ENCODE data around the gene MYH9.

MYH9 gene

DNA sequence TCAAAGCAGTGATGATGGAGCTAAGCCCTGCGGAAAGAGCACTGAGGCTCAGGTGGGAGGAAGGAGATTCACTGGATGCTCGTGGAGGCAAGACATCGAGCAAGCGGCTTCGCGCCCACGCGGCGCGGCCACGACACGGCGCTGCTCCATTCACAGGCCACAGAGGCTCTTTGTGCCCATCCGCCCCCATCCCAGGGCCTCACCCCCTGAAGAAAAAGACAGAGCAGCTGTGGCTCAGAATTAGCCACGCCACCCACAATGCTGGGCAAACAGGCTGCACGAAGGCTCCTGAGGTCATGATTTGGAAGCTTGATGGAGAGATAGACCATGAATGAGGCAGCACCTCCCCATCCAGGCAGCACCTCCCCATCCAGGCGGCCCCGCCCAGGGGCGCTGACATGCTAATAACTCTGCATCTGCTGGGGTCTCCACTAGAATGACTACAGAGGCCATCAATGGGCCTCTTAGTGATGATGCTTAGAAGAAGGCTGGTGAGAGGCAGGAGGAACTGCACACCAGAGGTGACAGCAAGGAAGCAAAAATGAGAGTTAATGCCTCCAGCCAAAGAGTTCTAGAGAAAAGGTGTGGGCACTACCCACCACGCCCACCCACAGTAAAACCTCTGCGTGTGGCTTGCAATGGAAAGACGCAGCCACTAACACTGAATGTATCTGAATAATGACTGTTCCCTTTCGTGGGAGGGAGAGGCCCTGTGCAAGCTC is 43.5 kb downstream of the MYH9 start:
- Histone ChIP-seq H3K27ac (ENCODE audit: low read depth, low read length, poor library complexity, severe bottlenecking) (no peak overlapping the region), H3K27me3 (ENCODE audit: insufficient read depth, low read length) (no peaks in the 10 kb centered on the region), H3K79me2 (ENCODE audit: insufficient read depth, low read length) (peaks cover 14% of the 10 kb centered on the region), H3F3A (ENCODE audit: insufficient read depth, low read length) (peaks cover 3% of the 10 kb centered on the region; the same call in 1 of the 2 replicates), H3K4me3 (ENCODE audit: low read depth, low read length, poor library complexity, severe bottlenecking) (no peak overlapping the region), H4K20me1 (ENCODE audit: insufficient read depth, low read length) (no peaks in the 10 kb centered on the region), H3K9me3 (ENCODE audit: low read length) (no peaks in the 10 kb centered on the region), H3K36me3 (ENCODE audit: insufficient read depth, low read length) (peaks cover 90% of the 10 kb centered on the region), H3K4me1 (ENCODE audit: insufficient read depth, low read length, severe bottlenecking) (peaks cover 12% of the 10 kb centered on the region), H2AFZ (ENCODE audit: low read length) (no peak overlapping the region), H3K9me2 (ENCODE audit: low read depth, low read length) (no peaks in the 10 kb centered on the region), H3K9ac (ENCODE audit: low read length) (no peak overlapping the region), H3K4me2 (ENCODE audit: low read length) (no peak overlapping the region)
- TF ChIP-seq, protein P1, sequence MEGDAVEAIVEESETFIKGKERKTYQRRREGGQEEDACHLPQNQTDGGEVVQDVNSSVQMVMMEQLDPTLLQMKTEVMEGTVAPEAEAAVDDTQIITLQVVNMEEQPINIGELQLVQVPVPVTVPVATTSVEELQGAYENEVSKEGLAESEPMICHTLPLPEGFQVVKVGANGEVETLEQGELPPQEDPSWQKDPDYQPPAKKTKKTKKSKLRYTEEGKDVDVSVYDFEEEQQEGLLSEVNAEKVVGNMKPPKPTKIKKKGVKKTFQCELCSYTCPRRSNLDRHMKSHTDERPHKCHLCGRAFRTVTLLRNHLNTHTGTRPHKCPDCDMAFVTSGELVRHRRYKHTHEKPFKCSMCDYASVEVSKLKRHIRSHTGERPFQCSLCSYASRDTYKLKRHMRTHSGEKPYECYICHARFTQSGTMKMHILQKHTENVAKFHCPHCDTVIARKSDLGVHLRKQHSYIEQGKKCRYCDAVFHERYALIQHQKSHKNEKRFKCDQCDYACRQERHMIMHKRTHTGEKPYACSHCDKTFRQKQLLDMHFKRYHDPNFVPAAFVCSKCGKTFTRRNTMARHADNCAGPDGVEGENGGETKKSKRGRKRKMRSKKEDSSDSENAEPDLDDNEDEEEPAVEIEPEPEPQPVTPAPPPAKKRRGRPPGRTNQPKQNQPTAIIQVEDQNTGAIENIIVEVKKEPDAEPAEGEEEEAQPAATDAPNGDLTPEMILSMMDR (IDR thresholded peaks at IDR 0.05; ENCODE audit: low read length): no peak
- no peak for TF ChIP-seq EZH2 (IDR thresholded peaks at IDR 0.05; ENCODE audit: borderline replicate concordance, low read length)

DNA sequence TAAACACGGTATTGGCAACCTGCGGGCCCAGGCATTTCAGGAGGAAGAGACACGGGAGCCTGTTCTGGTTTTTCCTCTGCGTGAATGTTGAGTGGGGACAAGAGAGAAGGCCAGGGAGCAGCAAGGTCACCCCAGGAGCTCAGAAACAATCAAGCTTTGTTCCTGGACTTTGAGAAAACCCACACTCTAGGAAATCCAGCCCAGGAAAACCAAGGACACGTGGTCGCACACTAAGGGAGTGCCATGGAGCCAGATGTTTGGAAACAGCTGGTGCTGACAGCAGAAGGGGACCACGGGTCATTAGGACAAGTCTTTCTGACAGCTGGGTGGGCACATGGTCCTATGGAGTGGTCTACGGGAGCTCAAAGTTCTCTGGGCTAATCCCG is 44.1 kb downstream of the MYH9 start:
- H3K9me3 ChIP-seq (ENCODE audit: low read length): no peaks in the 10 kb centered on the region
- H3K79me2 ChIP-seq (ENCODE audit: insufficient read depth, low read length): peaks cover 9% of the 10 kb centered on the region; the same call in 1 of the 2 replicates
- H3K4me1 ChIP-seq (ENCODE audit: insufficient read depth, low read length, severe bottlenecking): peaks cover 18% of the 10 kb centered on the region
- H3K27me3 ChIP-seq (ENCODE audit: insufficient read depth, low read length): no peaks in the 10 kb centered on the region
- no peak overlapping the region for H3K27ac ChIP-seq (ENCODE audit: low read depth, low read length, poor library complexity, severe bottlenecking)
- H3K4me2 ChIP-seq (ENCODE audit: low read length): no peak overlapping the region
- TF ChIP-seq EZH2 (IDR thresholded peaks at IDR 0.05; ENCODE audit: borderline replicate concordance, low read length): no peak
- TF ChIP-seq, protein P1 (IDR thresholded peaks at IDR 0.05; ENCODE audit: low read length): no peak
- H4K20me1 ChIP-seq (ENCODE audit: insufficient read depth, low read length): no peaks in the 10 kb centered on the region
- H3K9me2 ChIP-seq (ENCODE audit: low read depth, low read length): no peaks in the 10 kb centered on the region
- no peak overlapping the region for H2AFZ ChIP-seq (ENCODE audit: low read length)
- peaks cover 90% of the 10 kb centered on the region for H3K36me3 ChIP-seq (ENCODE audit: insufficient read depth, low read length)
- H3K9ac ChIP-seq (ENCODE audit: low read length): no peak overlapping the region
- H3K4me3 ChIP-seq (ENCODE audit: low read depth, low read length, poor library complexity, severe bottlenecking): no peak overlapping the region
- peaks cover 5% of the 10 kb centered on the region; the same call in 1 of the 2 replicates for H3F3A ChIP-seq (ENCODE audit: insufficient read depth, low read length)

GRCh38 chr22:36343070-36343719 is 44.6 kb downstream of the MYH9 start:
- Histone ChIP-seq H3K4me2 (ENCODE audit: low read length) (no peak overlapping the region), H2AFZ (ENCODE audit: low read length) (no peak overlapping the region), H3K79me2 (ENCODE audit: insufficient read depth, low read length) (peaks cover 9% of the 10 kb centered on the region; the same call in 1 of the 2 replicates), H3F3A (ENCODE audit: insufficient read depth, low read length) (peaks cover 5% of the 10 kb centered on the region; the same call in 1 of the 2 replicates), H3K9me2 (ENCODE audit: low read depth, low read length) (no peaks in the 10 kb centered on the region), H3K9ac (ENCODE audit: low read length) (no peak overlapping the region), H3K27me3 (ENCODE audit: insufficient read depth, low read length) (no peaks in the 10 kb centered on the region), H3K27ac (ENCODE audit: low read depth, low read length, poor library complexity, severe bottlenecking) (no peak overlapping the region), H3K36me3 (ENCODE audit: insufficient read depth, low read length) (peaks cover 91% of the 10 kb centered on the region), H3K4me1 (ENCODE audit: insufficient read depth, low read length, severe bottlenecking) (peaks cover 21% of the 10 kb centered on the region), H4K20me1 (ENCODE audit: insufficient read depth, low read length) (no peaks in the 10 kb centered on the region), H3K4me3 (ENCODE audit: low read depth, low read length, poor library complexity, severe bottlenecking) (no peak overlapping the region), H3K9me3 (ENCODE audit: low read length) (no peaks in the 10 kb centered on the region)
- no peak for TF ChIP-seq EZH2 (IDR thresholded peaks at IDR 0.05; ENCODE audit: borderline replicate concordance, low read length)
- TF ChIP-seq, protein P1 (IDR thresholded peaks at IDR 0.05; ENCODE audit: low read length): no peak

Data from OCI-LY1 (cell line).